Measurements from ENCODE around the gene SASH1. TPM values are rescaled to one million over a fixed set of nuclear protein-coding genes. Genes with fewer than 3 reads are reported as not detected.
"Not testable (repeated sequence)": the region's sequence is repeated elsewhere in the genome, so short reads cannot be mapped to it uniquely, and the experiment has no call there.

SASH1 gene
- polyA plus RNA-seq, 1 experiment: 27.0 TPM

- no peak for TF ChIP-seq CTCF (IDR thresholded peaks at IDR 0.05; ENCODE audit: low read depth, low read length)
- POLR2A ChIA-PET: no interaction called here
- Histone ChIP-seq H3K27ac (ENCODE audit: low read depth, low read length) (no peak overlapping the region), H3K27me3 (ENCODE audit: control insufficient read depth, insufficient read depth, low read length) (no peaks in the 10 kb centered on the region), H3K4me3 (ENCODE audit: low read depth, low read length) (no peak overlapping the region), H3K9me3 (ENCODE audit: control insufficient read depth, insufficient read depth, low read length) (no peaks in the 10 kb centered on the region; the same call in 1 of the 2 replicates)
- DNase-seq (ENCODE audit: low read depth, low spot score): no peak
- CTCF ChIA-PET: no interaction called here
These were observed 47.3 kb downstream of the SASH1 start for GRCh38 chr6:148389917-148390316.

GRCh38 chr6:148392127-148392526 lies 49.5 kb downstream of the SASH1 start:
- H3K27ac ChIP-seq (ENCODE audit: low read depth, low read length); POLR2A ChIA-PET; H3K9me3 ChIP-seq (ENCODE audit: control insufficient read depth, insufficient read depth, low read length); H3K27me3 ChIP-seq (ENCODE audit: control insufficient read depth, insufficient read depth, low read length); CTCF ChIA-PET; H3K4me3 ChIP-seq (ENCODE audit: low read depth, low read length); DNase-seq (ENCODE audit: low read depth, low spot score): not testable (repeated sequence)

GRCh38 chr6:148392671-148393070 lies 50.0 kb downstream of the SASH1 start:
- H3K27ac ChIP-seq (ENCODE audit: low read depth, low read length): no peak overlapping the region
- no peak for TF ChIP-seq CTCF (IDR thresholded peaks at IDR 0.05; ENCODE audit: low read depth, low read length)
- H3K9me3 ChIP-seq (ENCODE audit: control insufficient read depth, insufficient read depth, low read length): no peaks in the 10 kb centered on the region; the same call in 1 of the 2 replicates
- POLR2A ChIA-PET: interaction anchor here (0.5 kb wide), 1 partner anchor 1189 kb away, joined by 3 read pairs; no protein-coding TSS in a partner anchor
- CTCF ChIA-PET: no interaction called here
- no peak overlapping the region for H3K4me3 ChIP-seq (ENCODE audit: low read depth, low read length)
- H3K27me3 ChIP-seq (ENCODE audit: control insufficient read depth, insufficient read depth, low read length): no peaks in the 10 kb centered on the region
- no peak for DNase-seq (ENCODE audit: low read depth, low spot score)

- TF ChIP-seq CTCF (IDR thresholded peaks at IDR 0.05; ENCODE audit: low read depth, low read length): no peak
- Histone ChIP-seq H3K27ac (ENCODE audit: low read depth, low read length) (no peak overlapping the region), H3K4me3 (ENCODE audit: low read depth, low read length) (no peak overlapping the region), H3K27me3 (ENCODE audit: control insufficient read depth, insufficient read depth, low read length) (no peaks in the 10 kb centered on the region), H3K9me3 (ENCODE audit: control insufficient read depth, insufficient read depth, low read length) (no peaks in the 10 kb centered on the region)
- DNase-seq (ENCODE audit: low read depth, low spot score): no peak
- ChIA-PET CTCF (no interaction called here), POLR2A (no interaction called here)
These were observed 53.0 kb downstream of the SASH1 start for GRCh38 chr6:148395583-148396101.

- ChIA-PET CTCF (no interaction called here), POLR2A (no interaction called here)
- TF ChIP-seq CTCF (IDR thresholded peaks at IDR 0.05; ENCODE audit: low read depth, low read length): no peak
- Histone ChIP-seq H3K27ac (ENCODE audit: low read depth, low read length) (no peak overlapping the region), H3K27me3 (ENCODE audit: control insufficient read depth, insufficient read depth, low read length) (no peaks in the 10 kb centered on the region), H3K4me3 (ENCODE audit: low read depth, low read length) (no peak overlapping the region), H3K9me3 (ENCODE audit: control insufficient read depth, insufficient read depth, low read length) (no peaks in the 10 kb centered on the region)
- DNase-seq (ENCODE audit: low read depth, low spot score): no peak
These were observed 53.8 kb downstream of the SASH1 start for GRCh38 chr6:148396411-148396810.

- no peak overlapping the region for H3K4me3 ChIP-seq (ENCODE audit: low read depth, low read length)
- TF ChIP-seq CTCF (IDR thresholded peaks at IDR 0.05; ENCODE audit: low read depth, low read length): no peak
- DNase-seq (ENCODE audit: low read depth, low spot score): no peak
- CTCF ChIA-PET: no interaction called here
- no peaks in the 10 kb centered on the region for H3K27me3 ChIP-seq (ENCODE audit: control insufficient read depth, insufficient read depth, low read length)
- no peaks in the 10 kb centered on the region for H3K9me3 ChIP-seq (ENCODE audit: control insufficient read depth, insufficient read depth, low read length)
- no peak overlapping the region for H3K27ac ChIP-seq (ENCODE audit: low read depth, low read length)
- POLR2A ChIA-PET: no interaction called here
These were observed 54.3 kb downstream of the SASH1 start for GRCh38 chr6:148396926-148397325.
